Activated naive CD4-positive, alpha-beta T cell (primary cell): ENCODE data around the gene INAFM2.

Experiments
- DNase-seq, 4 experiments: peaks; one replicate each; lab custom pipeline; 2025; lab: John Stamatoyannopoulos, UW

The INAFM2 gene

DNA sequence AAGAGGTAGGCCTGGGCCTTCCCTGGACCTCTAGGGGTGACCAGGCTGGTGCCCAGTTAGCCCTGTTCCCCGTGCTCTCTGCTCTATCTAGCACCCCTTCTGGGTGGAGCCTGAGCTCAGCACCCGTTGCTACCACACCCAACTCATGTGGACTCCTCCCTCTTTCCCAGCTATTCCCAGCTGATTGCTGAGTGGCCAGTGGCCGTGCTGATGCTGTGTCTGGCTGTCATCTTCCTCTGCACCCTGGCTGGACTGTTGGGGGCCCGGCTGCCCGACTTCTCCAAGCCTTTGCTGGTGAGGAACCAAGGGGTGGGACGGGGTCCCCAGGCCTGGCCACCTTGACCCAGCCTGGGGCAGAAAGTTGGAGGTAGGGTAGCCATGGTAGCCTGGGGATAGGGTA is 40.8 kb downstream of the INAFM2 start:
- no peak for DNase-seq

DNA sequence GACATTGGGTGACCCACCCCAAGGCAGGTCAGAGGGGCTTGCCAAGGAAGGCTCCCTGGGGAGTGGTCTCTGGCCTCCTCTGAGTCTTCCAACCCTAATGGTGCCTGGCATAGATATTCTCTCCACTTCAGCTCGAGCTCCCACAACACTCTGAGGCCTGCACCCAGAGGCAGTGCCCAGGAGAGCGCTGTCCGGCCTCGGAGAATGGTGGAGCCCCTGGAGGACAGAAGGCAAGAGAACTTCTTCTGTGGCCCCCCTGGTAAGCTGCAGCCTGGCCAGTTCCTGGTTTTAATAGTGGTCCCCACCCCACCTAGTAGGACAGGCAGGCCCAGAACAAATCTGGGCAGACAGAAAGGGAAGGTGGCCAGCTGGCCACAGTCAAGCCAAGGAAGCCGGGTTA is 41.5 kb downstream of the INAFM2 start:
- no peak for DNase-seq

DNA sequence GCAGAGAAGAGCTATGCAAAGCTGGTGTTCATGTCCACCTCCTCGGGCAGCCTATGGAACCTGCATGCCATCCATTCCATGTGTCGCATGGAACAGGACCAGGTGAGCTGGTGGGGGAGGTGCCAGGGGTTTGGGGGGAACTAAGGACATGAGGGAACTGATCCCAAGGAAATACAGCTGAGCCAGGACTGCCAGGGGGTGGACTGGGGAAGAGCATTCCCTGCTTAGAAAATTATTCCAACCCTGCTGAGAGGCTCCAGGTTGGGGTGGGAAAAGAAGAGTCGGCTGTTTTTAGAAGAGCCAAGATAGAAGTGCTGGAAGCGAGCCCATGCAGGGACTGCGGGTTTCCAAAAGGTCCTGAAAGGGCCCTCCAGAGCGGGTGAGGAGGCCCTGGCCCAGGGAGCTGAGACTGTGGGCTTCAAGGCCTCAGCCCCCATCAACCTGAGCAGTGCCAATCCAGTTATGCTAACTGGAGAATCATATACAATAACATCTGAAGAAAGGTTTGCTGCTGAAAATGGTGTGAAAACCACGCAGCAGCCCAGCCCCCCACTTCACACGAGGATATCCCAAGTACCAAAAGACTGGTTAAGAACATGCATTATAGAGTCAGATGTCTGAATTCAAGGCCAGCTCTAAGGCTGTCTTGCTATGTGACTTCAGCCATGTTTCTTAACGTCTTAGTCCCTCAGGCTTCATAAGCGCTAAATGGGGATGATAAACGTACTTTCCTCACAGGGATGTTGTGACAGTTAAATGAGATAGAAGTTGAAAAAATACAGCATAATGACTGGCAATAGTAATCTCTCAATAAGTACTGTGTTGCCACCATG is 42.3 kb downstream of the INAFM2 start:
- no peak for DNase-seq

DNA sequence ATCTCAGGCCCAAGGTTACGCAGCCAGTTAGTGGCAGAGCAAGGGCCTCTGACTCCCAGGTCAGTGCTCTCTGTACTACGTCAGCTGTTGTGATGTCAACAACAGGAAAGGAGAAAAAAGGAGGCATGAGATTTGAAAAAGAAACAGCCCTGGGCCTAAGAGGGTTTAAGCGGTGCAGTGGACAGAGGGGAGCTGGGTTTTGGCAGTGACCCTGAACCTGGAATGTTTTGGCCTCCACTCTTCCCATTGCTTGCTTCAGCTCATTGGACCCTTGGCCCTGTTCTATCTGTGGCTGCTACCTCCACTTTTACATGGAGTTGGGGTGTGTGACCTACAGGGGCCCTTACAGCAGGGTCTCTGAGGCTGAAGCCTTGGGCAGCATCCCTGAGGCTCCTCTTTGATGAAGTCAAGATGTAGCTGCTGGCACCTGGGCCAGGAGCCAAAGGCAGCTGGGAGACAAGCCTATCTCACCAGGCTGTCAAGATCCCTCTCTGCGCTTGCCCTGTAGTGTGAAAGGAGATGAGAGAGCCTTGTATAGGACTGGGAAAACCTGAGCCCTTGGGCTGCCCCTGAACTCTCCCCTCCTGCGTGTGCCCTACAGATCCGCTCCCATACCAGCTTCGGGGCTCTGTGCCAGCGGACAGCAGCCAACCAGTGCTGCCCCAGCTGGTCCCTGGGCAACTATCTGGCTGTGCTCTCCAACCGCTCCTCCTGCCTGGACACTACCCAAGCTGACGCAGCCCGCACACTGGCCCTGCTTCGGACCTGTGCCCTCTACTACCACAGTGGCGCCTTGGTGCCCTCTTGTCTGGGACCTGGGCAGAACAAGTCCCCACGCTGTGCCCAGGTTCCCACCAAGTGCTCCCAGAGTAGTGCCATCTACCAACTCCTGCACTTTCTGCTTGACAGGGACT is 43.2 kb downstream of the INAFM2 start:
- DNase-seq, result no peak

DNA sequence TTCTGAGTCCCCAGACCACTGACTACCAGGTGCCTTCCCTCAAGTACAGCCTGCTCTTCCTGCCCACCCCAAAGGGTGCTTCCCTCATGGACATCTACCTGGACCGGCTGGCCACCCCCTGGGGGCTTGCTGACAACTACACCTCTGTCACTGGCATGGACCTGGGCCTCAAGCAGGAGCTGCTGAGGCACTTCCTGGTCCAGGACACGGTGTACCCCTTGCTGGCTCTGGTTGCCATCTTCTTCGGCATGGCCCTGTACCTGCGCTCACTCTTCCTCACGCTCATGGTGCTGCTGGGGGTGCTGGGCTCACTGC is 43.8 kb downstream of the INAFM2 start:
- no peak for DNase-seq

DNA sequence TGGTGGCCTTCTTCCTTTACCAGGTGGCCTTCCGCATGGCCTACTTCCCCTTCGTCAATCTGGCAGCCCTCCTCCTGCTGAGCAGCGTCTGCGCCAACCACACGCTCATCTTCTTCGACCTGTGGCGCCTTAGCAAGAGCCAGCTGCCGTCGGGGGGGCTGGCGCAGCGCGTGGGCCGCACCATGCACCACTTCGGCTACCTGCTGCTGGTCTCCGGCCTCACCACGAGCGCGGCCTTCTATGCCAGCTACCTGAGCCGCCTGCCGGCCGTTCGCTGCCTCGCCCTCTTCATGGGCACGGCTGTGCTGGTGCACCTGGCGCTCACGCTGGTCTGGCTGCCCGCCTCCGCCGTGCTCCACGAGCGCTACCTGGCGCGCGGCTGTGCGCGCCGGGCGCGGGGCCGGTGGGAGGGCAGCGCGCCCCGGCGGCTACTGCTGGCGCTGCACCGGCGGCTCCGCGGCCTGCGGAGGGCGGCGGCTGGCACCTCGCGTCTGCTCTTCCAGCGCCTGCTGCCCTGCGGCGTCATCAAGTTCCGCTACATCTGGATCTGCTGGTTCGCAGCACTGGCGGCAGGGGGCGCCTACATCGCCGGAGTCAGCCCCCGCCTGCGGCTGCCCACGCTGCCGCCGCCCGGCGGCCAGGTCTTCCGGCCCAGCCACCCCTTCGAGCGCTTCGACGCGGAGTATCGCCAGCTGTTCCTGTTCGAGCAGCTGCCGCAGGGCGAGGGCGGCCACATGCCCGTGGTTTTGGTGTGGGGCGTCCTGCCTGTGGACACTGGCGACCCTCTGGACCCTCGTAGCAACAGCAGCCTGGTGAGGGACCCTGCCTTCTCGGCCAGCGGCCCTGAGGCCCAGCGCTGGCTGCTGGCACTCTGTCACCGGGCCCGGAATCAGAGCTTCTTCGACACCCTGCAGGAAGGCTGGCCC is 44.5 kb downstream of the INAFM2 start:
- peak; percentile 35 to 79 (median 56) for DNase-seq

DNA sequence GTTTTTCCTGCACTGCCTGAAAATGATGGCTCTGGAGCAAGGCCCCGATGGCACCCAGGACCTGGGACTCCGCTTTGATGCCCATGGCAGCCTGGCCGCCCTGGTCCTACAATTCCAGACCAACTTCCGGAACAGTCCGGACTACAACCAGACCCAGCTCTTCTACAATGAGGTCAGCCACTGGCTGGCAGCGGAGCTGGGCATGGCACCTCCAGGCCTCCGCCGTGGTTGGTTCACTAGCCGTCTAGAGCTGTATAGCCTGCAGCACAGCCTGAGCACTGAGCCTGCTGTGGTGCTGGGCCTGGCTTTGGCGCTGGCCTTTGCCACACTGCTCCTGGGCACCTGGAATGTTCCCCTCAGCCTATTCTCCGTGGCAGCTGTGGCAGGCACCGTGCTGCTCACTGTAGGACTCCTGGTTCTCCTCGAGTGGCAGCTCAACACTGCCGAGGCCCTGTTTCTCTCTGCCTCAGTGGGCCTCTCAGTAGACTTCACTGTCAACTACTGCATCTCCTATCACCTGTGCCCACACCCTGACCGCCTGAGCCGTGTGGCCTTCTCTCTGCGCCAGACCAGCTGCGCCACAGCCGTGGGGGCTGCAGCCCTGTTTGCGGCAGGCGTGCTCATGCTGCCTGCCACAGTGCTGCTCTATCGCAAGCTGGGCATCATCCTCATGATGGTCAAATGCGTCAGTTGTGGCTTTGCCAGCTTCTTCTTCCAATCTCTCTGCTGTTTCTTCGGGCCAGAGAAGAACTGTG is 45.4 kb downstream of the INAFM2 start:
- DNase-seq, result no peak

DNA sequence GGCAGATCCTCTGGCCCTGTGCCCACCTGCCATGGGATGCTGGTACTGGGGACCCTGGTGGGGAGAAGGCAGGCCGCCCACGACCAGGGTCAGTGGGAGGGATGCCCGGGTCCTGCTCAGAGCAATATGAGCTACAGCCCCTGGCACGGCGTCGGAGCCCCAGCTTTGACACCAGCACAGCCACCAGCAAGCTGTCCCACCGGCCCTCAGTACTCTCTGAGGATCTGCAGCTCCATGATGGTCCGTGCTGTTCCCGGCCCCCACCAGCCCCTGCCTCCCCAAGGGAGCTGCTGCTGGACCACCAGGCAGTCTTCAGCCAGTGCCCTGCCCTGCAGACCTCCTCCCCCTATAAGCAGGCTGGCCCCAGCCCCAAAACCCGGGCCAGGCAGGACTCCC is 46.0 kb downstream of the INAFM2 start:
- no peak for DNase-seq

DNA sequence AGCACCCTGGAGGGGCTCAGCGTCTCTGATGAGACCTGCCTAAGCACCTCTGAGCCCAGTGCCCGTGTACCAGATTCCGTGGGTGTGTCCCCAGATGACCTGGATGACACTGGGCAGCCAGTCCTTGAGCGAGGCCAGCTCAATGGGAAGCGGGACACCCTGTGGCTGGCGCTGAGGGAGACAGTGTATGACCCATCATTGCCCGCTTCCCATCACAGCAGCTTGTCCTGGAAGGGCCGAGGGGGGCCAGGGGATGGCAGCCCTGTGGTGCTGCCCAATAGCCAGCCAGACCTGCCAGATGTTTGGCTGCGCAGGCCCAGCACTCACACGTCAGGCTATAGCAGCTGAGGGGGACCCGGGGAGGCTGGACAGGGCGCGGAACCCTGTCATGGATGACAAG is 46.5 kb downstream of the INAFM2 start:
- DNase-seq, result no peak

DNA sequence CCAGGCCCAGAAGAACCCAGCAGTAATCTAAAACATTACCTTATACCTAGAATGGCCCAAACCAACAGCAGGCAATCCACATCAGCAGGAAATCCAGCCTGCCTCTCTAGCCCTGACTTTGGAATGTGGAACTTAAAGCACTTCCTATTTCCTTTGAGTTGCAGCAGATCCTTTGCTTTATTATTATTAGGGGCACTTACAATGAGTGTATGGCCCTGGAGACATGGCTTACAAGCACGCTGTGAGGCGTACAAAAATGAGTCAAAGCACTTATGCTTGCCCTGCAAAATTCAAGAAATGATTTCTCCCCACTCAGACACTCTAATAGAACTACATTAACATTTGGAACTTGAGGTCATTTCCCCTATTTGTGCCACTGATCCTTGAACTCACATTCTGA is 49.5 kb downstream of the INAFM2 start:
- no peak for DNase-seq
